OCI-LY3 (cell line): Measurements from ENCODE around the gene SOX11.

ENCODE experiments used
- EZH2phosphoT487 ChIP-seq: fragments of 200-600 bp; shearing (Covaris generic); IDR thresholded peaks from 2 replicates; pipeline ENCODE4 v1.6.1; 2018; ENCODE audit warnings: antibody characterized with exemption, mixed run types, low read depth
- TF ChIP-seq, protein P1 (sequence below): fragments of 200-600, 300-600 bp; sonication (generic); IDR thresholded peaks from 2 replicates; pipeline ENCODE4 v1.5.1; 2014; ENCODE audit warnings: antibody characterized with exemption, low read length, low read depth

DNA sequence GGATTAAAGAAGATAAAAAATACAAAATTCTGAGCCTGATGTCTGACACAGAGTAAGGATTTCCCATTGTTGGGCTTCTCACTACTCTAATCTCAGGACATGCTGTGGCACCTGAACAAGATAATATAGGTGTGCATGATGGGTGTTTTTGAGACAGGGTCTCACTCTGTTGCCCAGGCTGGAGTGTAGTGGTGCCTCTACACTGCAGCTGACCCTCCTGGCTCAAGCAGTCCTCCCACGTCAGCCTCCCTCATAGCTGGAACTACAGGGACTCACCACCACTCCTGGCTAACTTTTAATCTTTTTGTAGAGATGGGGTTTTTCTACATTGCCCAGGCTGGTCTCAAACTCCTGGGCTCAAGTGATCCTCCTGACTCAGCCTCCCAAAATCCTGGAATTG lies 32.9 kb downstream of the SOX11 start:
- TF ChIP-seq, protein P1, sequence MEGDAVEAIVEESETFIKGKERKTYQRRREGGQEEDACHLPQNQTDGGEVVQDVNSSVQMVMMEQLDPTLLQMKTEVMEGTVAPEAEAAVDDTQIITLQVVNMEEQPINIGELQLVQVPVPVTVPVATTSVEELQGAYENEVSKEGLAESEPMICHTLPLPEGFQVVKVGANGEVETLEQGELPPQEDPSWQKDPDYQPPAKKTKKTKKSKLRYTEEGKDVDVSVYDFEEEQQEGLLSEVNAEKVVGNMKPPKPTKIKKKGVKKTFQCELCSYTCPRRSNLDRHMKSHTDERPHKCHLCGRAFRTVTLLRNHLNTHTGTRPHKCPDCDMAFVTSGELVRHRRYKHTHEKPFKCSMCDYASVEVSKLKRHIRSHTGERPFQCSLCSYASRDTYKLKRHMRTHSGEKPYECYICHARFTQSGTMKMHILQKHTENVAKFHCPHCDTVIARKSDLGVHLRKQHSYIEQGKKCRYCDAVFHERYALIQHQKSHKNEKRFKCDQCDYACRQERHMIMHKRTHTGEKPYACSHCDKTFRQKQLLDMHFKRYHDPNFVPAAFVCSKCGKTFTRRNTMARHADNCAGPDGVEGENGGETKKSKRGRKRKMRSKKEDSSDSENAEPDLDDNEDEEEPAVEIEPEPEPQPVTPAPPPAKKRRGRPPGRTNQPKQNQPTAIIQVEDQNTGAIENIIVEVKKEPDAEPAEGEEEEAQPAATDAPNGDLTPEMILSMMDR, result no peak
- no peak for TF ChIP-seq EZH2phosphoT487
